ENCODE results near the gene CTIF.

Gene CTIF

DNA sequence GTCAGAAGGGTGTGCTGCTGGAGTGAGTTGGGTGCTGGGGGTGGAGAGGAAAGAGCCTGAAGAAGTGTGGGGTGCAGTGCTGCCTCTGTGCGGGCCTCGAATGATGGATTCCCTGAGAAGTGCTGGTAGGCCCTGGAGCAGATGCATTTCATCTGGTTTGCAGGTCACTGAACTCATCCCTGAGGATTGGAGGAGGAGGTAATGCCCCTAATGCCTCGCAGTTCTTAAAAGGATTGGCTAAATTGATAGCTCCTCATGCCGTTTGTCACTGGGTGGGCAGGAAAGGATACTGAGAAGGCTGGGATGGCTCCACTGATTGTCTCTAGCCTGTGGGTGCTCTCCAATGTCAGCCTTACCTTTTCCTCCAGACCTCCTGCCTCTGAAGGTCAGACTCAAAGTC, 74.1 kb downstream of the CTIF start:
- Histone ChIP-seq H3K4me1 (ENCODE audit: control insufficient read depth, insufficient read depth, low read length) (peaks cover 24% of the 10 kb centered on the region), H3K36me3 (ENCODE audit: control insufficient read depth in 2 of 2, insufficient read depth in 2 of 2, low read length in 2 of 2) (no peaks in the 10 kb centered on the region), H3K9me3 (ENCODE audit: control insufficient read depth in 2 of 2, low read length in 2 of 2) (no peaks in the 10 kb centered on the region), H3K4me3 (ENCODE audit: low read length in 2 of 2) (peak overlapping the region in 1 of 2 donors; percentile 35), H3K27ac (ENCODE audit: low read length) (peak overlapping the region; percentile 78), H3K27me3 (ENCODE audit: control insufficient read depth in 1 of 2, insufficient read depth in 2 of 2, low read length in 2 of 2) (no peaks in the 10 kb centered on the region), H3K9ac (ENCODE audit: low read length in 2 of 2) (peak overlapping the region in 1 of 2 donors; percentile 47)

DNA sequence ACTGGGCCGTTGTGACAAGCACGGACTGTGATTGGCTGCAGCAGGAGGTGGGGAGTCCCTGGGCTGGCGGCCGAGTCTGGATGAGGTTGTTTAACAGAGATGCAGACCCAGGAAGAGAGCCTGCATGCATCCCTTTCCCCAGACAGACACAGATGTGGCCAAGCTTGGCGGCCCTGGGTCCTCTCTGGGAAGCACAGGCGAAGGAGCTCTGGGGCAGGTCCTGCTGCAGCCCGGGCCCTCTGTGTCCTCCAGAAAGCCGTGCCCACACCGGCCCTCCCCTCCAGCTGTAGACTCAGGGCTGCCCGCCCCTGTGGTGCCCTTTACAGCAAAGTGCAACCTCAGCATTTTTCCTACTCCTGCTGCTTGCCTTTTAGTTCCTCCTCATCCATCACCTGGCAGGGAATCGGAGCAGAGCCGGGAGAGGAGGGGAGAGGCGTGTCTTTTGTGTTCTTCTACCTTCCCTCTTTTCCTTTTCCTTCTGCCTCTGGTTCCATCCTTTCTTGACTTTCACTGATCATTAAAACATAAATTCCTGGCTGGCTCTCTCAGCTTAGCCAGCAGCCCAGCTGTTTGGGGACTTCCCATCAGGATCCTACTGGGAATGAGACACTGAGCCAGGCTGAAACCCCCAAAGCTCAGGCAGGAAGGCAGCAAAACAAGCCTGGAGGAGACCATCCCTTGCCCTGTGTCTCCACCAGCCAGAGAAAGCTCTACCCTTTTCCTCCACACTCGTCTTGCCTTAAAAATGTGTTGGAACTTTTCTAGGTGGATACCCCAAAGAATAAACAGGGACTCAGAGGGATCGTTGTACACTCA, 75.0 kb downstream of the CTIF start:
- Histone ChIP-seq H3K36me3 (ENCODE audit: control insufficient read depth in 2 of 2, insufficient read depth in 2 of 2, low read length in 2 of 2) (no peaks in the 10 kb centered on the region), H3K4me1 (ENCODE audit: control insufficient read depth, insufficient read depth, low read length) (peaks cover 24% of the 10 kb centered on the region), H3K4me3 (ENCODE audit: low read length in 2 of 2) (peak overlapping the region in 1 of 2 donors; percentile 35), H3K9me3 (ENCODE audit: control insufficient read depth in 2 of 2, low read length in 2 of 2) (no peaks in the 10 kb centered on the region), H3K27me3 (ENCODE audit: control insufficient read depth in 1 of 2, insufficient read depth in 2 of 2, low read length in 2 of 2) (no peaks in the 10 kb centered on the region), H3K27ac (ENCODE audit: low read length) (peak overlapping the region; percentile 78), H3K9ac (ENCODE audit: low read length in 2 of 2) (peak overlapping the region in 1 of 2 donors; percentile 21)

DNA sequence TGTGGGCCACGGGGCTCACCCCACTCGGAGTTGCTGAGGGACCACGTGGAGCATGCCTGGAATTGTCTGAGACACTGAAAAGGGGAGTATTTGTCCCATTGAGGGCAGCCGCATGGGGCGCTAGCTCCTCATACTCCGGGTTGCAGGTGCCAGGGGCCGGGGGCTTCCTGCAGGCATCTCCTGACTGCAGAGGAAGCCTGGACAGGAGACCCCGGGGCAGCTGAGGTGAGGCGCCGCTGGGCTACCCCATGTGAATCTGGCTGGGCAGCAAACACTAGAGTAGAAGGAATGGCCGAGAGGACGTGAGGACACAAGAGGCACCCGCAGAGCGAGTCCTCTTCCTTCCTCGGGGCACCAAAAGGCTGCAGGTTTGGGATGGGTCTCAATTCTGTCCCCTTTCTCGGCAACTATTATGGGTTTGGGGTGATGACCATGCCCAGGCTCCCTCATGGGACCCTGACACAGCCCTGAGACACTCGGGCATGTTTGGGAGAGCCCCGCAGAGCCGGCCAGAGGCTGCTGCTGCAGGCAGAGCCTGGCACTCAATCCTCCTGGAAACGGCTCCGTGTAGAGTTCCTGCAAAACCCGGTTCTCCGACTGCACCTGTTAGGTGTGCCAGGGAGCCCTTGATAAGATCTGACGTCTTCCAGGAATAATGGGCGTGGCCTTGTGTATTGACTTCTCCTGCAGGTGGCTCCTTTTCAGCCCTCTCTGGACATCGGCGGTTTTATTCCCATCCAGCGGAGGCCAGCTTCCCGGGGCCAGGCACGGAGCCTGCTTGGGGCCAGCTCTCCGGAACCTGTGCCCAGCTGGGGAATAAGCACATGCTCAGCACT, 77.0 kb downstream of the CTIF start:
- Histone ChIP-seq H3K4me3 (ENCODE audit: low read length in 2 of 2) (no peak overlapping the region), H3K9me3 (ENCODE audit: control insufficient read depth in 2 of 2, low read length in 2 of 2) (no peaks in the 10 kb centered on the region), H3K4me1 (ENCODE audit: control insufficient read depth, insufficient read depth, low read length) (peaks cover 18% of the 10 kb centered on the region), H3K36me3 (ENCODE audit: control insufficient read depth in 2 of 2, insufficient read depth in 2 of 2, low read length in 2 of 2) (peaks cover 7 to 11% of the 10 kb centered on the region in 2 donors), H3K27ac (ENCODE audit: low read length) (no peak overlapping the region), H3K27me3 (ENCODE audit: control insufficient read depth in 1 of 2, insufficient read depth in 2 of 2, low read length in 2 of 2) (no peaks in the 10 kb centered on the region), H3K9ac (ENCODE audit: low read length in 2 of 2) (no peak overlapping the region)

DNA sequence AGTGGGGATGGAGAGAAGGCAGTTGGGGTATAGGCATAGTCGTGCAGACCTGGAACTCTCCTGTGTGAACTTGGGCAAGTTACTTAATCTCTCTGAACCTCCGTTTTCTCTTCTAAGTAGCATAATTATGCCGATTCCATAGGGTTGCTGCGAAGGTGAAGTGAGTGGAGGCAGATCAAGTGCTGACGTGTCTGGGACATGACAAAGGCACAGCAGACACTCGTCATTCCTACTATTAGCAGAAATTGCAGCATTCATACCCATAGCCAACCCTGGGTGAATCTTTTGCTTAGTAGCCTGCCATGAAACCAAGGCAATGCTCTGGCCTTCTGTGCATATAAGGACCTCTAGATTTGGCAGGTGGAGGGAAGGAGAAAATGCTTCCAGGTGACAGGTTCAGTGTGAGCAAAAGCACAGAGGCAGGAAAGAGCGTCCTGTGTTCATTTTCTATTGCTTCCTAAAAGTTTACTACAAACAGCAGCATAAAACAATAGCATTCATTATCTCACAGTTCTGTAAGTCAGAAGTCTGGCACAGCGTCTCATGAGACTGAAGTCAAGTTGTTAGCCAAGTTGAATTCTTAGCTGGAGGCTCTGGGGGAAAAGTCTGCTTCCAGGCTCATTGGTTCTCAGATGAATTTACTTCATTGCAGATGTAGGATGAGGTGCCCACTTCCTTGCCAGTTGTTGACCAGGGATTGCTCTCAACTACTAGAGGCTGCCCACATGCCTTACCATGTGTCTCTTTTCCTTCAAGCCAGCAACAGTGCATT, 77.8 kb downstream of the CTIF start:
- Histone ChIP-seq H3K4me3 (ENCODE audit: low read length in 2 of 2) (no peak overlapping the region), H3K36me3 (ENCODE audit: control insufficient read depth in 2 of 2, insufficient read depth in 2 of 2, low read length in 2 of 2) (peaks cover 11% of the 10 kb centered on the region in 2 donors), H3K9me3 (ENCODE audit: control insufficient read depth in 2 of 2, low read length in 2 of 2) (no peaks in the 10 kb centered on the region), H3K4me1 (ENCODE audit: control insufficient read depth, insufficient read depth, low read length) (peaks cover 18% of the 10 kb centered on the region), H3K27me3 (ENCODE audit: control insufficient read depth in 1 of 2, insufficient read depth in 2 of 2, low read length in 2 of 2) (no peaks in the 10 kb centered on the region), H3K9ac (ENCODE audit: low read length in 2 of 2) (no peak overlapping the region), H3K27ac (ENCODE audit: low read length) (no peak overlapping the region)

DNA sequence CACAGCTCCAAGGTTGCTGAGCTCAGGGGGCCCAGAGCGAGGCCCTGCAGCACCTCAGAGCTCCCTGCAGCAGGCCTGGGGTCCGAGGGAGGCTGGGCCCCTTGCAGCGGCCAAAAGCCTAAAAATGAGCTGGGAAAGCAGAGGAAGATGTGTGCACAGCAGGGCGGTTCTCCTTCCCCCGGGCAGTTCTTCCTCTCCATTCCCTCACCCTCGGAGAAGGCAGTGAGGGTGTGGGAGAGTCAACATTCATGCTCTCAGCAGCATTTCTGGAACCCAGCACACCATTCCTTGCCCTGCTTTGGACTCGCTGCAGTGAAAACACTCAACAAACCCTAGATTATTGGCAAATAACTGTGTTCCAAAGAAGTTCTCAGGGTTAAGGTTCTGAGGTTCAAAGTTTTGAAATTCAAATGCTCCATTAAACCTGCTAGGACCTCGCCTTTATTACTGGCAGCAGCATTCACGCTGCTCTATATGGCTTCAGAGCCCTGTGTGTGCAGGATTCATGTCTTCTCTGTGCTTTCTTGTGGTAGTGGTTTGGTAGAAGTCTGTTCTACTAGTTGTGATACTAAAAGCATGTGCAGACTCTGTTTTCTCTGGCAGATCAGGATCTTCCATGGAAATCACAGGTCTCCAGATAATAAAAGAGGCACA, 79.1 kb downstream of the CTIF start:
- Histone ChIP-seq H3K27me3 (ENCODE audit: control insufficient read depth in 1 of 2, insufficient read depth in 2 of 2, low read length in 2 of 2) (no peaks in the 10 kb centered on the region), H3K36me3 (ENCODE audit: control insufficient read depth in 2 of 2, insufficient read depth in 2 of 2, low read length in 2 of 2) (peaks cover 11% of the 10 kb centered on the region in 2 donors), H3K9me3 (ENCODE audit: control insufficient read depth in 2 of 2, low read length in 2 of 2) (no peaks in the 10 kb centered on the region), H3K27ac (ENCODE audit: low read length) (no peak overlapping the region), H3K9ac (ENCODE audit: low read length in 2 of 2) (no peak overlapping the region), H3K4me1 (ENCODE audit: control insufficient read depth, insufficient read depth, low read length) (peaks cover 18% of the 10 kb centered on the region), H3K4me3 (ENCODE audit: low read length in 2 of 2) (no peak overlapping the region)

DNA sequence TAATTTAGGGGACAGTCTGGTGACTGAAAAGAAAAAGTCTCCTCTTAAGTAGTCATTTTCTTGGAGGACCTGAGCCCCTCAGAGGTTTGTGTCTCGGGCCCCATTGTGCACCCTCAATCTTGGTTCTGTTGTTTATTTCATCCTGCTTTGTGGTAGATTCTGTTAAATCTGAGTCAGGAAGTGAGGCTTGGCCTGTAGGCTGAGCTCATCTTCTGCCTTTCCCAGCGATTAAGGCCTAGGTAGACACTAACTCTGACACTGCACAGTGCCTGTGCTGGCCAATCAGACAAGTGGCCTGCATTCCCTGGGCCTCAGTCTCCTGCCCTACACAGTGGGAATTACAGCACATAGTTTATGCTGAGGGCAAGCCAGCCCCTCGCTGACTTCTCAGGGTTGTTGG, 80.2 kb downstream of the CTIF start:
- Histone ChIP-seq H3K9ac (ENCODE audit: low read length in 2 of 2) (no peak overlapping the region), H3K9me3 (ENCODE audit: control insufficient read depth in 2 of 2, low read length in 2 of 2) (no peaks in the 10 kb centered on the region), H3K36me3 (ENCODE audit: control insufficient read depth in 2 of 2, insufficient read depth in 2 of 2, low read length in 2 of 2) (peaks cover 11% of the 10 kb centered on the region in 2 donors), H3K27me3 (ENCODE audit: control insufficient read depth in 1 of 2, insufficient read depth in 2 of 2, low read length in 2 of 2) (no peaks in the 10 kb centered on the region), H3K4me1 (ENCODE audit: control insufficient read depth, insufficient read depth, low read length) (peaks cover 16% of the 10 kb centered on the region), H3K27ac (ENCODE audit: low read length) (no peak overlapping the region), H3K4me3 (ENCODE audit: low read length in 2 of 2) (no peak overlapping the region)

DNA sequence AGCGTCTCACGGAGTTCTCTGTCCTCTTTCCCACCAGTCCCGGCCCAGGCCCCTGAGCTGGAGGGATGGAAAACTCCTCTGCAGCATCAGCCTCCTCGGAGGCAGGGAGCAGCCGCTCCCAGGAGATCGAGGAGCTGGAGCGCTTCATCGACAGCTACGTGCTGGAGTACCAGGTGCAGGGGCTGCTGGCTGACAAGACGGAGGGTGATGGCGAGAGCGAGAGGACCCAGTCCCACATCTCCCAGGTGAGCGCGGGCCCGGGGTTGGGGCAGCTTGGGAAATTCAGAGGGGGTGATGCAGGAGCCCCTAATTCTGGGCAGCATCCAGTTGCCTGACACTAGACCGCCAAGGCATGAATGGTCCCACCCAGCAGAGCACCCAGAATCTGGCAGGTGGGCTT, 80.7 kb downstream of the CTIF start:
- Histone ChIP-seq H3K9me3 (ENCODE audit: control insufficient read depth in 2 of 2, low read length in 2 of 2) (no peaks in the 10 kb centered on the region), H3K27me3 (ENCODE audit: control insufficient read depth in 1 of 2, insufficient read depth in 2 of 2, low read length in 2 of 2) (no peaks in the 10 kb centered on the region), H3K36me3 (ENCODE audit: control insufficient read depth in 2 of 2, insufficient read depth in 2 of 2, low read length in 2 of 2) (peaks cover 11% of the 10 kb centered on the region in 2 donors), H3K4me3 (ENCODE audit: low read length in 2 of 2) (no peak overlapping the region), H3K4me1 (ENCODE audit: control insufficient read depth, insufficient read depth, low read length) (peaks cover 16% of the 10 kb centered on the region), H3K27ac (ENCODE audit: low read length) (no peak overlapping the region), H3K9ac (ENCODE audit: low read length in 2 of 2) (no peak overlapping the region)

DNA sequence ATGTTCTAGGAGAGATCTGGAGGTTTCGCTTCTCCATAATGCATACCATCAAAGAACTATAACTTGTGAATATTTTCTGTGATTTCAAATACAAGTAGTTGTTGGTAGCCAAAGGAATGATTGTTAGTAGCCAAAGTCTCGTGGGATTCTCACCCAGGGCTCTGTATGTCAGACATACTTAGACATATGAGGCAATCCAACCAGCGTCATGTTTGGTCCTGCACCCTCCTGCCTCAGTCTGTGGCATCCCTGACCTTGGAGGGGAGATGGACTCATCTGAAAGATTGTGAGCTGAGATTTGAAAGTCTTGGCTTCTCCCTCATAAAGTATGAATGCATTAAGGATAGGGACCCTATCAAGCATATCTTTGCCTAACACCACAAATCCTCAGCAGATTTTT, 81.2 kb downstream of the CTIF start:
- Histone ChIP-seq H3K4me3 (ENCODE audit: low read length in 2 of 2) (no peak overlapping the region), H3K27me3 (ENCODE audit: control insufficient read depth in 1 of 2, insufficient read depth in 2 of 2, low read length in 2 of 2) (no peaks in the 10 kb centered on the region), H3K4me1 (ENCODE audit: control insufficient read depth, insufficient read depth, low read length) (peaks cover 16% of the 10 kb centered on the region), H3K27ac (ENCODE audit: low read length) (no peak overlapping the region), H3K36me3 (ENCODE audit: control insufficient read depth in 2 of 2, insufficient read depth in 2 of 2, low read length in 2 of 2) (peaks cover 11% of the 10 kb centered on the region in 2 donors), H3K9ac (ENCODE audit: low read length in 2 of 2) (no peak overlapping the region), H3K9me3 (ENCODE audit: control insufficient read depth in 2 of 2, low read length in 2 of 2) (no peaks in the 10 kb centered on the region)

DNA sequence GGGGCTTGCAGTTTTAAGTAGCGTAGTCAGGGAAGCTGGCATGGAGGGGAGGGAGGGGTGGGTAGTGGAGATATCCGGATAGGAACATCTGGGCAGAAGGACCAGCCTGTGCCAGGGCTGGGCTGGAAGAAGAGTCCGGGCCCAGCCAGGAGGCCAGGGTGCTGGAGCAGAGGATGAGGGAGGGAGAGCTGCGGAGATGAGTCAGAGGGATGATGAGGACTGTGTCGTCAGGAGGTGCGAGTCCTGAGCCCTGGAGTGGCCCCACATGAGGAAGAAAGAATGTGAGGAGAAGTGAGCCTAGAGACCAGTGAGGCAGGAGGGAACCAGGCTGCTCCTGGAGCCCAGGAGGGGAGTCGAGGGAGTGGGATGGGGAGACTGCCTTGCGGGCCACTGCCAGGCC, 82.4 kb downstream of the CTIF start:
- peaks cover 16% of the 10 kb centered on the region for H3K4me1 ChIP-seq (ENCODE audit: control insufficient read depth, insufficient read depth, low read length)
- no peak overlapping the region for H3K27ac ChIP-seq (ENCODE audit: low read length)
- H3K4me3 ChIP-seq (ENCODE audit: low read length in 2 of 2) = no peak overlapping the region
- no peak overlapping the region for H3K9ac ChIP-seq (ENCODE audit: low read length in 2 of 2)
- no peaks in the 10 kb centered on the region for H3K27me3 ChIP-seq (ENCODE audit: control insufficient read depth in 1 of 2, insufficient read depth in 2 of 2, low read length in 2 of 2)
- peaks cover 11% of the 10 kb centered on the region in 2 donors for H3K36me3 ChIP-seq (ENCODE audit: control insufficient read depth in 2 of 2, insufficient read depth in 2 of 2, low read length in 2 of 2)
- no peaks in the 10 kb centered on the region for H3K9me3 ChIP-seq (ENCODE audit: control insufficient read depth in 2 of 2, low read length in 2 of 2)

All from stomach smooth muscle (tissue), 2 donors.